Small intestine (tissue), 7 donors: ENCODE results near the gene ATG14. TPM values are rescaled to one million over a fixed set of nuclear protein-coding genes. Genes with fewer than 3 reads are reported as not detected.

Experiments used
- DNase-seq, 2 donors: peaks; one replicate each; pipeline versions ENCODE4 v3.0.0 to v3.0.0-alpha.2; 2013
- FAIRE-seq: peaks from 2 replicates; lab custom pipeline; 2012; peaks lifted over from hg19 to GRCh38; lab: Jason Lieb, UNC
- H3K27ac ChIP-seq, 3 donors: one replicate each; pipeline ENCODE4 v1.5.1; 2013; ENCODE audit warnings: low read length in 2 of 3, mild to moderate bottlenecking in 2 of 3, control low read depth in 1 of 3, inconsistent platforms in 1 of 3, low read depth in 1 of 3, moderate library complexity in 1 of 3
- H3K27me3 ChIP-seq, 3 donors: one replicate each; pipeline ENCODE4 v1.6.1; 2013; ENCODE audit warnings: low read length in 3 of 3, inconsistent platforms in 1 of 3; ENCODE audit not compliant: control insufficient read depth in 3 of 3, insufficient read depth in 3 of 3
- H3K36me3 ChIP-seq, 3 donors: one replicate each; pipeline ENCODE4 v1.6.1; 2013; ENCODE audit warnings: low read length in 3 of 3, inconsistent platforms in 1 of 3, low read depth in 1 of 3, mild to moderate bottlenecking in 1 of 3, moderate library complexity in 1 of 3; ENCODE audit not compliant: control insufficient read depth in 3 of 3, insufficient read depth in 2 of 3
- H3K4me1 ChIP-seq, 3 donors: one replicate each; pipeline ENCODE4 v1.6.1; 2013; ENCODE audit warnings: low read length in 2 of 3, inconsistent platforms in 1 of 3, low read depth in 1 of 3, mild to moderate bottlenecking in 1 of 3, moderate library complexity in 1 of 3; ENCODE audit not compliant: control insufficient read depth in 3 of 3, insufficient read depth in 2 of 3
- H3K4me3 ChIP-seq, 3 donors: one replicate each; pipeline ENCODE4 v1.5.1; 2013; ENCODE audit warnings: low read length in 3 of 3, control low read depth in 1 of 3, inconsistent platforms in 1 of 3, low read depth in 1 of 3, mild to moderate bottlenecking in 1 of 3, moderate library complexity in 1 of 3
- H3K9me3 ChIP-seq, 2 donors: one replicate each; pipeline ENCODE4 v1.6.1; 2013; ENCODE audit warnings: low read depth in 1 of 2, low read length in 1 of 2; ENCODE audit not compliant: control insufficient read depth in 2 of 2, insufficient read depth in 1 of 2
- WGBS, 3 donors: extraction: QIAGEN DNeasy Blood & Tissue Kit; methylation state at CpG; one replicate each; pipeline ENCODE4 v1.1.7; 2013; 5-methylcytosine and 5-hydroxymethylcytosine counted together
- polyA plus RNA-seq, 4 donors: library from polyadenylated mRNA; stranded (reverse) in 3 of 4; unstranded in 1 of 4; fragments of 200-250 nt in 3 of 4; fragments of 120-200 nt in 1 of 4; gene quantifications; one replicate each; pipeline versions ENCODE4 v1.2.1 to v1.2.3, GENCODE V29; 2013
- donor health status: healthy with polysubstance abuse.
- donor health status: control.
- donor health status: control.
- donor health status: Bipolar disorder and iron deficiency.
- donor health status: healthy.

ATG14 gene
- polyA plus RNA-seq, 4 donors = 3.5 to 19.8 (median 5.9) TPM

GRCh38 chr14:55340482-55340881, 71.1 kb downstream of the ATG14 start:
- H3K4me1 ChIP-seq = peaks cover 0 to 18% (median 9%) of the 10 kb centered on the region in 3 donors
- no peak for DNase-seq
- WGBS, 3 donors = 92 to 98% (median 97%) methylated on average over 3 of the region's 3 CpGs
- H3K4me3 ChIP-seq = no peak overlapping the region
- H3K27ac ChIP-seq = peak overlapping the region in 1 of 3 donors; percentile 8
- FAIRE-seq = no peak
- H3K36me3 ChIP-seq = no peaks in the 10 kb centered on the region
- H3K27me3 ChIP-seq = no peaks in the 10 kb centered on the region
- H3K9me3 ChIP-seq = no peaks in the 10 kb centered on the region

- H3K4me1 ChIP-seq = peaks cover 3 to 20% (median 3%) of the 10 kb centered on the region in 3 donors
- no peak overlapping the region for H3K4me3 ChIP-seq
- H3K9me3 ChIP-seq = no peaks in the 10 kb centered on the region
- FAIRE-seq (no peak), DNase-seq (no peak)
- H3K27ac ChIP-seq = peak overlapping the region in 1 of 3 donors; percentile 8
- WGBS, 3 donors = 54 to 64% (median 63%) methylated on average over 2 of the region's 2 CpGs
- H3K36me3 ChIP-seq = no peaks in the 10 kb centered on the region
- no peaks in the 10 kb centered on the region for H3K27me3 ChIP-seq
Observed at GRCh38 chr14:55339770-55340169, 71.9 kb downstream of the ATG14 start.

GRCh38 chr14:55336691-55337090, 74.9 kb downstream of the ATG14 start:
- FAIRE-seq = no peak
- 75 to 86% (median 84%) methylated on average over 3 of the region's 3 CpGs for WGBS, 3 donors
- Histone ChIP-seq H3K36me3 (no peaks in the 10 kb centered on the region), H3K27ac (no peak overlapping the region), H3K9me3 (no peaks in the 10 kb centered on the region), H3K4me3 (no peak overlapping the region), H3K27me3 (no peaks in the 10 kb centered on the region), H3K4me1 (peaks cover 6 to 34% (median 23%) of the 10 kb centered on the region in 3 donors)
- no peak for DNase-seq

GRCh38 chr14:55336162-55336561, 75.5 kb downstream of the ATG14 start:
- 27 to 46% (median 42%) methylated on average over 2 of the region's 2 CpGs for WGBS, 3 donors
- DNase-seq = peak; percentile 45 to 64
- H3K36me3 ChIP-seq = no peaks in the 10 kb centered on the region
- no peak overlapping the region for H3K4me3 ChIP-seq
- peaks cover 6 to 33% (median 23%) of the 10 kb centered on the region in 3 donors for H3K4me1 ChIP-seq
- FAIRE-seq = no peak
- H3K27ac ChIP-seq = peak overlapping the region in 1 of 3 donors; percentile 64
- H3K9me3 ChIP-seq = no peaks in the 10 kb centered on the region
- no peaks in the 10 kb centered on the region for H3K27me3 ChIP-seq

- peaks cover 6 to 26% (median 23%) of the 10 kb centered on the region in 3 donors for H3K4me1 ChIP-seq
Observed at GRCh38 chr14:55333711-55334485, 77.7 kb downstream of the ATG14 start.

GRCh38 chr14:55332654-55333570, 78.7 kb downstream of the ATG14 start:
- WGBS, 3 donors = 14 to 45% (median 20%) methylated on average over 7 of the region's 7 CpGs
- peak; percentile 44 for DNase-seq
- FAIRE-seq = no peak
- Histone ChIP-seq H3K4me1 (peaks cover 6 to 26% (median 23%) of the 10 kb centered on the region in 3 donors), H3K27ac (peak overlapping the region; percentile 36 to 94 (median 79)), H3K27me3 (no peaks in the 10 kb centered on the region), H3K36me3 (peaks cover 0 to 1% (median 0%) of the 10 kb centered on the region in 3 donors), H3K4me3 (no peak overlapping the region), H3K9me3 (no peaks in the 10 kb centered on the region)

More at GRCh38 chr14:55333711-55334485, 77.7 kb downstream of the ATG14 start:
- H3K4me3 ChIP-seq = no peak overlapping the region
- no peaks in the 10 kb centered on the region for H3K9me3 ChIP-seq
- no peaks in the 10 kb centered on the region for H3K27me3 ChIP-seq
- H3K36me3 ChIP-seq = no peaks in the 10 kb centered on the region
- FAIRE-seq (no peak), DNase-seq (peak; percentile 50 to 84)
- peak overlapping the region; percentile 23 to 81 (median 35) for H3K27ac ChIP-seq
- WGBS, 3 donors = 7 to 35% (median 8%) methylated on average over 4 of the region's 4 CpGs

GRCh38 chr14:55329999-55330710, 81.5 kb downstream of the ATG14 start:
- Histone ChIP-seq H3K4me1 (peaks cover 3 to 23% (median 22%) of the 10 kb centered on the region in 3 donors), H3K27me3 (no peaks in the 10 kb centered on the region), H3K36me3 (peaks cover 0 to 4% (median 0%) of the 10 kb centered on the region in 3 donors), H3K4me3 (no peak overlapping the region), H3K27ac (no peak overlapping the region), H3K9me3 (no peaks in the 10 kb centered on the region)
- 69 to 81% (median 78%) methylated on average over 6 of the region's 6 CpGs for WGBS, 3 donors
- no peak for DNase-seq
- no peak for FAIRE-seq
